GM18870 (cell line): ENCODE results near the gene TMPRSS13.
"Not testable (repeated sequence)": the region's sequence is repeated elsewhere in the genome, so short reads cannot be mapped to it uniquely, and the experiment has no call there.

Experiments used
- ATAC-seq: cut with Tn5 transposase; IDR thresholded peaks from one replicate; pipeline ENCODE4 v1.9.1; 2021; ENCODE audit warnings: moderate library complexity; ENCODE audit not compliant: unreplicated experiment

Gene TMPRSS13

DNA sequence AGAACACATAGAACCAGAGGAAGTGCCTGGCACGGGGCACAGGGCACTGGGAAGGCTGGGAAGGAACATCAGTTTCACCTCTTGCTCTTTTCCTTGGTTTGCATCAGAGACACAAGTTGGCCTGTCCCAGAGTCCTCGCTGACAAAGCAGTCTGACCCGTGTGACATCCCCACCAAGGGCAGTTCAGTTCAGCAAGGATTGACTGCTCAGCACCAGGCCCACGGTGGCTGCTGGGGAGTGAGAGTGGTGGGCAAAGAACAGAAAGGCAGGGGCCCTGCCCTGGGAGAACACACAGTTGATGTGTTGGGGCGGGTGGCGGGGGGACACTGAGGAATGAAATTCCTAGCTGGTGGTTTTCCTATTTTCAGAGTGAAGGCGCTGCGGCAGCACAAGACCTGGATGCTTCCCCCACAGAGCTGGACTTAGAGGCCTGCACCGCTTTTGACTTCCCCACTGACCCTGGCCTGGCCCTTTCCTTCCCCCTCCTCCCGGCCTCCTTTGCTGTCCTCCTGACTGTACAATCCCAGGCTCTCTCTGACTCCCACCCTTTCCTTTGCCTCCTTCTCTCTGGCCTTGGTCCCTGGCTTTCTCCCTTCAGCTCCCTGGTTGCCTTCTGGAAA is 2.2 kb upstream of the TMPRSS13 start:
- ATAC-seq, result no peak

- no peak for ATAC-seq
Measured at GRCh38 chr11:117930668-117931330, 1.6 kb upstream of the TMPRSS13 start.

DNA sequence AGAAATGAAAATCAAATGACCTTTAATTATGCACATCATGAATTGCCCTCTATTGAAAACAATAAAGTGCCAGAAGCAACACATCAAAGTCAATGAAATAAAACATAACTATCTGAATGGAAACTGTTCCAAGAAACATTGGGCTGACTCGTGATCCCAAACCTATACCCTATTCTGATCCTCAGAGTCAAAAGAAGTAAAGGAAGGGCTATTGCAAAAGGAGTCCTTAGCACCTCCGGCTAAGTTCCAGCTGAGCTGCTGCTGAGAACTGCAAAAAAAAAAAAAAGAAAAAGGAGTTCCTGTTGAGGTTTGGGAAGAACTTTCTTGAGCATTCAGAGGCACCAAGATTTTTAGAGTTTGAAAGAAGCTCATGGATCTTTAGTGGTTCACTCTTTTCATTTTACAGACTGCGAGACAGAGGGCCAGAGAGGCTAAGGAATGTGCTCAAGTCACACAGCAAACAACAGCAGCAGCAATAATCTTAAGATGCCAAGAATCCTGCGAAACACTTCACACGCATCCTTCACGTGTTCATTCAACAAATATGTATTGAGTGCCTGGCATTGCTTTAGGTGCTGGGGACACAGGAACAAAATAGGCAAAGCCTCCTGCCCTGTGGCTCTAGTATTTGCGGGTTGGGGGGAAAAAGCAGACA is 841 bp upstream of the TMPRSS13 start:
- no peak for ATAC-seq

DNA sequence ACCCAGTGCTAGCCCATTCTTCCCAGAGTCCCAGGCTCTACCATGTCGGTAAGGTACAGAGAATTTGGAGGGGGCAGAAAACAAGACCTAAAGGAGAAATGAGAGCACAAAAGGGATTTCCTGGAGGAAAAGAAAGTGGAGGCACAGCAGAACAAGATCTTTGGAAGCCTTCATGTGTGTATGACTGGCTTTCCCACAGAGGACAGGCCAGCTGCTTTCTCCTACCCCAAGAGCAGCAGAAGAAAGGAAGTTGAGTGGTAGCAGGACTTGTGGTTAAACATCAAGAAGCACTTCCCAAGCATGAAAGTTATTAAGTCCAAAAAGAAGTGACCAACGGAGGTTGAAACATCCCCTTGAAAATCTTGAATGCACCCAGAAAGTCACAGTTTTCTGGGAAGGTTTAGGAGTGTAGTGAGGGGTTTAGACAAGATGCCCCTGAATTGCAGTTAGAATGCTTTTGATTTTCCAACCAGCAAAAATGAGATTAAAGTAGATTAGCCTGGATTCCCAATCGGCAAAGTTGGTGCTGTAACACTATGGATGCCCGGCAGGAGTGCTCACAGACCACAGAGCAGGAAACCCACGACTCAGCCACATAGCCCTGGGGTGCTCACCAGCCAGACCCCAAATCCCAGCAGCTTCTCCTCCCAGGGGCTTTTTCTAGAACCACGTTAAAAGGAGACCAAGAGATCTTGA is 608 bp downstream of the TMPRSS13 start:
- ATAC-seq, result no peak

DNA sequence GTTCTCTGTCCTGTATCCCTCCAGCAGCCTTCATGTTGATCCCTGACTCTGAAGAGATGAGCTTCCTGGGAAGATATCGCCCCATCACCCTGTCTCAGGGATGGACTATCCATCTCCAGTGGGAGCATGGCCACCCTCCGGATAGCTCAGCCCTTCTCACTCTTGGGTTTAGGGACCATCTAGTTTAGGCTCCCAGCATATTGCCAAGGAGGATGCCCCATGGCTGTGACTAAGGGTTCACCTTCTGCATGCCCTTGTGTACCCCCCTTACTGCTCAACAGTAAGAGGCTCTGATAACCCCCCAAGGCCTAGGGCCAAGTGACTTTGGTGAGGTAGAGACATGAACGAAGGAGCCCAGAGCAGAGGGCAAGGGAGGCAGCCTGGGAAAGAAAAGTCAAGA is 1.3 kb downstream of the TMPRSS13 start:
- no peak for ATAC-seq

DNA sequence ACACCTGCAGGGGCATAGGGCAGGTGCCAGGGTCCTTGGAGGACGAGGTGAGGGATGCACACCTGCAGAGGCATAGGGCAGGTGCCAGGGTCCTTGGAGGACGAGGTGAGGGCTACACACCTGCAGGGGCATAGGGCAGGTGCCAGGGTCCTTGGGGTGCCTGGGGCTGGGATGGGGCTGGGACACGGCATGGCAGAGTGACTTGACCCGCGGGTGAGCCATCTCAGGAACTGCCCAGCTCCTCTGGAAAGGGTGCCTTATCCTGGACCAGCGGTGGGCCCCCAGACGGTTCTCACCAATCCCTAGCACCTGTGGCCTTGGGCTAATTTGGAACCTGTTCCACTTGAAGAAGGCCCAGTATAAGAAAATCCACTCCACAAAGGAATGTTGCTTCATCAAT is 3.0 kb downstream of the TMPRSS13 start:
- not testable (repeated sequence) for ATAC-seq

- no peak for ATAC-seq
Measured at GRCh38 chr11:117925198-117925925, 3.8 kb downstream of the TMPRSS13 start.

GRCh38 chr11:117924631-117925170 is 4.5 kb downstream of the TMPRSS13 start:
- ATAC-seq, result no peak

DNA sequence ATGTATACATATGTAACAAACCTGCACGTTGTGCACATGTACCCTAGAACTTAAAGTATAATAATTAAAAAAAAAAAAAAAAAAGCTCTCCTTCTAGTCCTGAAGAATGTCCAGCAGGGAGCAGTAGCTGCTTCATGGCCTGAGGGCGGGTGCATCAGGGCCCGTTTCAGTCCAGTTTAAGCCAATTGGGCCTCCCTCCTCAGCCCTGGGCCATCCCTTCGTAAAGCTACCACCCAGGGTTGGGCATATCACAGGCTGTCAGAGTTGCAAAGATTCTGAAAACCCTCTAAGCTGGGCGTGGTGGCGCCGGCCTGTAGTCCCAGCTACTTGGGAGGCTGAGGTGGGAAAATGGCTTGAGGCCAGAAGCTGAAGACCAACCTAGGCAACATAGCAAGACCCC is 5.4 kb downstream of the TMPRSS13 start:
- ATAC-seq, result no peak

- no peak for ATAC-seq
Measured at GRCh38 chr11:117923275-117923674, 5.9 kb downstream of the TMPRSS13 start.

GRCh38 chr11:117921893-117922292 is 7.3 kb downstream of the TMPRSS13 start:
- ATAC-seq, result no peak

- ATAC-seq, result no peak
Measured at GRCh38 chr11:117921456-117921855, 7.7 kb downstream of the TMPRSS13 start.

GRCh38 chr11:117919781-117920221 is 9.4 kb downstream of the TMPRSS13 start:
- ATAC-seq, result no peak

DNA sequence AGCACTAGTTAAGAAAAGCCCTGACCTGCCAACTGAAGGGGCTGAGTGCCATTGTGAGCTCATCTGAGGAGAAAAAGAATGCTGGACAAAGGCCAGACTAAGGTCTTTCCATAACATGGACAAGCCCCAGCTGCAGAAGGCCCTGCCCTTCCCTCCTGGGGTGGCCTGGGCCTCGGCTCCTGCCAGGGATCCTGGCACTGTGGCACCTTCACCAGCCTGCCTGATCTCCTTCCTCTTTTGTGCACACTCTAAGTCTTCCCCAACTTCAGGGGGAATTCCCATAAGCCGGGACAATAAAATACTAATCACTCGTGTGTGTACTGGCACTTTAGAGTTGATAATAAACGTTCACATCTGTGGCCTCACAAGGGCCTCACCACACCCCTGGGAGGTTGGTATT is 9.9 kb downstream of the TMPRSS13 start:
- ATAC-seq, result no peak

GRCh38 chr11:117918366-117919255 is 10.6 kb downstream of the TMPRSS13 start:
- ATAC-seq, result no peak

GRCh38 chr11:117917591-117918151 is 11.5 kb downstream of the TMPRSS13 start:
- no peak for ATAC-seq

DNA sequence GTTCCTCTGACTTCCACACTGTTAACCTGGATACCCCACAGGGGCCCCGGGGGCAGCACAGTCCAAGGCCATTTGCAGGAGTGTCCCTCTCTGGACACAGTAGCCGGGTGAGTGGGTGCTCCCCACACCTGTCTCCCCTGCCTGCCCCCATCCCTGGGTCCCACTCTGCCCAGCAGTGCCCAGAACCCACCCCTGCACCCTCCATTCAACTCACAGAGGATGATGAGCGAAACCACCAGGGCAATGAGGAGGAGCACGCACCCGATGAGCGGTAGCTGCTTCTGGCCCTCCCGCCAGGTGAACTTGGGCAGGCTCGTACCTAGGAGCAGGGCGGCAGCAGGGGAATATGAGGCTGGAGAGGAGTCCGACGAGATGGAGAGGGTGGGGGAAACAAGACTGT is 12.2 kb downstream of the TMPRSS13 start:
- ATAC-seq, result no peak

GRCh38 chr11:117915672-117916235 is 13.4 kb downstream of the TMPRSS13 start:
- ATAC-seq, result no peak

- no peak for ATAC-seq
Measured at GRCh38 chr11:117914991-117915618, 14.1 kb downstream of the TMPRSS13 start.
